GM12874 (cell line): ENCODE measurements around the gene TNFAIP8L1.

Source experiments
- TF ChIP-seq, protein P1 (sequence below): IDR thresholded peaks from 2 replicates; pipeline ENCODE4 v1.5.1; 2011; ENCODE audit warnings: low read depth, mild to moderate bottlenecking, control low read depth, low read length, moderate library complexity; ENCODE audit not compliant: insufficient read depth

TNFAIP8L1 gene

DNA sequence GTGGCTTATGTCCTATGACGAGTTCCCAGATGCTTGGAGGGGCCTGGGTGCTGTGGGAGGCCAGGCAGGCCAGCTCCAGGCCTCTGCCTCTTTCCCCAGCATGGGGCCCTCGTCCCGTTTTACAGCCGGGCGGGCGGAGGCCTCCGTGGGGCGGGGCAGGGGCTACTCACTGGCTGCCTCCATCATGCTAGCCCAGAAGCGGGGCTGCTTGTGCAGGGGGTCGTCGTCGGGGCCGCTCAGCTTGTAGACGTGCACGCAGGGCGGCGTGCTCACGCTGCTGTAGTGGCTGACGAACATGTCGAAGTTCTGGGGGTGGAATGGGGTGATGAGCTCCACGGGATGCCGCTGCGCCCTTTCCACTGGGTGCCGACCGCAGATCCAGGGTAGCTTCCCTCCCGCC, 49.3 kb downstream of the TNFAIP8L1 start:
- TF ChIP-seq, protein P1, sequence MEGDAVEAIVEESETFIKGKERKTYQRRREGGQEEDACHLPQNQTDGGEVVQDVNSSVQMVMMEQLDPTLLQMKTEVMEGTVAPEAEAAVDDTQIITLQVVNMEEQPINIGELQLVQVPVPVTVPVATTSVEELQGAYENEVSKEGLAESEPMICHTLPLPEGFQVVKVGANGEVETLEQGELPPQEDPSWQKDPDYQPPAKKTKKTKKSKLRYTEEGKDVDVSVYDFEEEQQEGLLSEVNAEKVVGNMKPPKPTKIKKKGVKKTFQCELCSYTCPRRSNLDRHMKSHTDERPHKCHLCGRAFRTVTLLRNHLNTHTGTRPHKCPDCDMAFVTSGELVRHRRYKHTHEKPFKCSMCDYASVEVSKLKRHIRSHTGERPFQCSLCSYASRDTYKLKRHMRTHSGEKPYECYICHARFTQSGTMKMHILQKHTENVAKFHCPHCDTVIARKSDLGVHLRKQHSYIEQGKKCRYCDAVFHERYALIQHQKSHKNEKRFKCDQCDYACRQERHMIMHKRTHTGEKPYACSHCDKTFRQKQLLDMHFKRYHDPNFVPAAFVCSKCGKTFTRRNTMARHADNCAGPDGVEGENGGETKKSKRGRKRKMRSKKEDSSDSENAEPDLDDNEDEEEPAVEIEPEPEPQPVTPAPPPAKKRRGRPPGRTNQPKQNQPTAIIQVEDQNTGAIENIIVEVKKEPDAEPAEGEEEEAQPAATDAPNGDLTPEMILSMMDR = no peak

DNA sequence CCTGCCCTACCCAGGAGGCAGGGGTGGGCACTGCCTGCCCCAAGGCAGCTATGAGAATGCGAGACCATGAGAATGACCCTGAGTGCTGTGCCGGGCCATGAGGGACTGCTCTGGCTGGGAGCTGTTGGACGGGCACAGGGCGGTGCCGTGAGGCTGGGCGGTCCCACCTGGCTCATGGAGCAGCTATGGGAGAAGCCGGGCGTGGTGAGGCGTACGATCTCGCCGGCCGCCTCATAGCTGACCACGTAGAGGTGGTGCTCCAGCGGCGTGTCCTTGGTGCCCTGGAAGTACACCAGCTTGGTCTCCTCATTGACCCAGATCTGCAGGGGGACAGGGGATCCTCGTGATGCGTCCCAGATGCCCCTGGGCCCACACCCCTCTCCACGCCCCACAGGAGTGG, 50.1 kb downstream of the TNFAIP8L1 start:
- TF ChIP-seq, protein P1 = no peak

DNA sequence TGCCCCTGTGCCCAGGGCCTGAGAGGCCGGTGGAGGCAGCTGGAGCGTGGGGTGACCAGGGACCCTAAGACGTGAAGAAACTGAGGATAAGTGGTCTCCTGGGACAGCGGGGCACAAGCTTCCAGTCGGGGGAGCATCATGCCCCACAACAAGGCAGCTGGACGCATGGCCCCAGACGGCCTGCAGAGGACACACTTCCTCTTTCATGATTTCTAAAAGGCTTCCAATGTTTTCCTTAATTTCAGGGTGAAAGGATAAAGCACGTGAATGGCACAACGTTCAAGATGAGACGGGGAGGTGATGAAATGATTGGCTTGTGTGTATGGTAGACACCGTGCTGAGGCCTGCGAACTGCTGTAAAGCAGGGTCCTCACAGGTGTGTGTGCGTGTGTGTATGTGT, 51.0 kb downstream of the TNFAIP8L1 start:
- TF ChIP-seq, protein P1 = no peak

DNA sequence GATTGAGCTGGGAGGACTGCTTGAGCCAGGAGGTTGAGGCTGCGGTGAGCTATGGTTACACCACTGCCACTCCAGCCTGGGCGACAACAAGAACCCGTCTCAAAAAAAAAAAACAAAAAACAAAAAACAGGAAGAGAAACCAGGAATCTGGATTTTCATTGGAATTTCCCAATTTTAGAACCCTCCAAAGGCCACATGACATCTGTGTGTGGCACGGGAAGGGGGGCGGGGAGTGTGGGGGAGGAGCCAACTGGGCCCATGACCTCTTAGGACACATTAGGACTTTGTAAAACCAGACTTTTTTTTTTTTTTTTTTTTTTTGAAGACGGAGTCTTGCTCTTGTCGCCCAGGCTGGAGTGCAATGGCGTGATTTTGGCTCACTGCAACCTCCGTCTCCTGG, 52.1 kb downstream of the TNFAIP8L1 start:
- TF ChIP-seq, protein P1 = no peak

DNA sequence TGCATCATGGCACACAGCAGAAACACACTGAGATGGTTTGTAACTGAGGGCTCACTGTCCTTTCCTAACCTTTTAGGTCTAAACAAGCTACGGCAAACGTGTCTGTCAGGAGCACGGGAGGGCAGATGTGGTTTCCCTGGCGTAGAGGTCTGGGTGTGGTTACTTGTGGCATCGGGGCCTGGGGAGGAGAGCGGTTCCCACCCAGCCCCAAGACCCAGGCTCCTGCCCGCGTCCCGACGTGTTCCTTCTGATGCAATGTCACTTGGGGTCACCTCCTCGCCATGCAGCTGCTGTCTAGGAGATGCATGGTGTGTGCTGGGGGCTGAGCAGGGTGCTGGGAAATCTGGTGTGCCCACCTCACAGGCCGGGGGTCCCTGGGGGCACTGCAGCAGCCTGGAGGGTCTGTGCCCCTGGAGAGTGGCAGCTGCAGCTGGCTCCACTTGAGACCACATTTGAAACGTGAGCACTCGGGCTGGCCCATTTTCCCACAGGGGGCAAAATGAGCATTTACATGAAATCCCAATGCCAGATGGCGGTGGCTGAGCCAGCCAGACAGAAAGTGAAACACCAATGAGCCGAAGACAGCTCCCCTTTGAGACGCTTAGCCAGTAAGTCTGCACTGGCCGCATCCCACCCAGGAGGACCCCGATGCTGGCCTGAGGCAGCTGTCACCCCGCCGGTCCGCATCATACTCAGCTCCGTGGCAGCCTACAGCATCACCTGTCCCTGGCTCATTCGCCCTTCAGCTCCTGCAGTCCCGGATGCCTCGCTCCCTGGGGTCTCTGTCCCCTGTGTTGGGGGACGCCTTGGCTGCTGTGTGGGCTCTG, 53.1 kb downstream of the TNFAIP8L1 start:
- TF ChIP-seq, protein P1 = no peak

DNA sequence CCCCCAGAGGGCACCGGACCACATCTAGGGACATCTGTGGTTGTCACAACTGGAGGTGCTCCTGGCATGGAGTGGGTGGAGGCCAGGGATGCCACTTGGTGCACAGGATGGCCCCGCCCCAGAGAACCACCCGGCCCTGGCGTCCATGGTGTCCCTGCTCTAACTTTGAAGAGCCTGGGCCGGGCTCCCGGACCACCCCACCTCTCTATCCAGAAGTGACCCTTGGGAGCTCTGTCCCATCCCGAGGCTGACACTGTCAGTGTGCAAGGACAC, 53.7 kb downstream of the TNFAIP8L1 start:
- TF ChIP-seq, protein P1 = no peak

DNA sequence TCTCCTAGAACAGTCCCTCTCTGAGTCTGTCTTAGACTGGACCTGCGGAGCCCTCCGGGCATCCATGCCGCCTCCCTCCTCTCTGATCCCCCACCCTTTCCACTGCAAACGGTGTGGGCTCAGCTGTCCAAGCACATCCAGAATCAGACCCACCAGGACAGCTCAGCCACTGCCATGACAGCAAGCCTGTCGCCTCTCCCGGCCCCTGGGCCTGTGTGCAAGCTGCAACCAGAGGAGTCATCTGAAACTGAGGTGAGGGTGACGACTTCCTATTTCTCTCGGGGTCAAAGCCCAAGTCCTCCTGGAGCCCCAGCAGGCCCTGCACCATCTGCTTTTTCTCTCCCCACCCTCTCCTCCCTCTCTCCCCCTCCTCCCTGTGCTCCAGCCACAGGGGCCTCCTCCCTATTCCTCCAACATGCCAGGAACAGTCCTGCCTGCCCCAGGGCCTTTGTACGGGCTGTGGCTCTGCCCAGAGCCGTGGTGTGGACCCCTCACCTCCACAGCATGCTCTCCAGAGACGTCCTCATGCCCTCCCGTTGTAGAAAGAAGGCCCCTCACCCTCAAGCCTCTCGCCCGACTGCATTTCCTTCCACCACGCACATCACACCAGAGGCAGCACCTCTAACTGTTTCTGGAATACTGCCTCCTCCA, 54.3 kb downstream of the TNFAIP8L1 start:
- TF ChIP-seq, protein P1 = no peak
